PC-3 (cell line): ENCODE measurements around the gene ADAMTS3. TPM values are rescaled to one million over a fixed set of nuclear protein-coding genes. Genes with fewer than 3 reads are reported as not detected.

Experiments used
- ATAC-seq: fragments of 200-7000 bp; cut with Tn5 transposase; 2 replicates; pipeline ENCODE4 v1.9.1; 2020; ENCODE audit warnings: mild to moderate bottlenecking, moderate library complexity
- BruUV-seq: library from RNA; stranded (reverse); fragments of 400-500 nt; replicated peaks from 2 replicates; lab custom pipeline; 2021; lab: Mats Ljungman, UMichigan
- CTCF ChIA-PET: fragments of 300-600 bp; sonication (Branson Sonifier 250); formaldehyde crosslinking; loops from one replicate; lab custom pipeline; 2022; ENCODE audit warnings: antibody characterized with exemption; lab: Charles Lee
- POLR2A ChIA-PET: fragments of 300-600 bp; sonication (Branson Sonifier 250); formaldehyde crosslinking; loops from one replicate; lab custom pipeline; 2022; ENCODE audit warnings: antibody characterized with exemption; ENCODE audit not compliant: unreplicated experiment; lab: Charles Lee
- DNase-seq: peaks from one replicate; pipeline ENCODE4 v3.0.0-alpha.2; 2015
- H2AFZ ChIP-seq: fragments of 300-600 bp; sonication (generic); 2 replicates; pipeline ENCODE4 v1.6.0; 2016; ENCODE audit warnings: antibody characterized with exemption, low read length
- H3F3A ChIP-seq: fragments of 300-600 bp; sonication (generic); one replicate; pipeline ENCODE4 v1.6.0; 2017; ENCODE audit warnings: antibody characterized with exemption, low read length, control low read depth, mild to moderate bottlenecking; ENCODE audit not compliant: unreplicated experiment
- H3K27ac ChIP-seq: fragments of 300-600 bp; sonication (generic); 2 replicates; pipeline ENCODE4 v1.5.1; 2016; ENCODE audit warnings: mild to moderate bottlenecking, low read length
- H3K27me3 ChIP-seq: fragments of 300-600 bp; sonication (generic); 2 replicates; pipeline ENCODE4 v1.6.1; 2016; ENCODE audit warnings: low read length, mixed read lengths
- H3K36me3 ChIP-seq: fragments of 300-600 bp; sonication (generic); 2 replicates; pipeline ENCODE4 v1.6.1; 2016; ENCODE audit warnings: low read depth, mixed run types, low read length, mixed read lengths
- H3K4me1 ChIP-seq: fragments of 300-600 bp; sonication (generic); 2 replicates; pipeline ENCODE4 v1.5.1; 2016; ENCODE audit warnings: low read length; ENCODE audit not compliant: insufficient read depth
- H3K4me2 ChIP-seq: fragments of 300-600 bp; sonication (generic); 2 replicates; pipeline ENCODE4 v1.6.0; 2016; ENCODE audit warnings: low read length
- H3K4me3 ChIP-seq: fragments of 300-600 bp; sonication (generic); 2 replicates; pipeline ENCODE4 v1.5.1; 2016; ENCODE audit warnings: mild to moderate bottlenecking, low read length, mixed read lengths
- H3K79me2 ChIP-seq: fragments of 300-600 bp; sonication (generic); 2 replicates; pipeline ENCODE4 v1.6.1; 2017; ENCODE audit warnings: low read length, mixed read lengths
- H3K9ac ChIP-seq: fragments of 300-600 bp; sonication (generic); 2 replicates; pipeline ENCODE4 v1.6.0; 2016; ENCODE audit warnings: mild to moderate bottlenecking, low read length
- H3K9me2 ChIP-seq: fragments of 300-600 bp; sonication (generic); replicated peaks from 2 replicates; pipeline ENCODE4 v1.6.1; 2016; ENCODE audit warnings: mixed run types, low read length, mixed read lengths
- H3K9me3 ChIP-seq: fragments of 300-600 bp; sonication (generic); 2 replicates; pipeline ENCODE4 v1.6.1; 2016; ENCODE audit warnings: low read length, mixed read lengths
- H4K20me1 ChIP-seq: fragments of 300-600 bp; sonication (generic); 2 replicates; pipeline ENCODE4 v1.6.1; 2016; ENCODE audit warnings: low read length, mixed read lengths
- CTCF ChIP-seq: fragments of 300-600 bp; sonication (generic); conservative IDR thresholded peaks from 2 replicates; pipeline ENCODE4 v1.5.1; 2017; ENCODE audit warnings: antibody characterized with exemption, low read depth, mild to moderate bottlenecking, low read length
- EZH2 ChIP-seq: fragments of 300-600 bp; sonication (generic); IDR thresholded peaks from one replicate; pipeline ENCODE4 v1.6.1; 2017; ENCODE audit warnings: antibody characterized with exemption, mild to moderate bottlenecking, low read length; ENCODE audit not compliant: unreplicated experiment
- EZH2phosphoT487 ChIP-seq: fragments of 300-600 bp; sonication (generic); IDR thresholded peaks from 2 replicates; pipeline ENCODE4 v1.6.1; 2018; ENCODE audit warnings: mild to moderate bottlenecking, antibody characterized with exemption, low read length, borderline replicate concordance
- intact Hi-C: fragments of 100-400 bp; cut with micrococcal nuclease; formaldehyde crosslinking; loops from 2 replicates; pipeline ENCODE4 v1.9.0; 2023
- total RNA-seq: library from RNA; depleted of rRNA; stranded (reverse); fragments of >200 nt; gene quantifications from 2 replicates; pipeline ENCODE4 v1.2.3, GENCODE V29; 2014

ADAMTS3 gene
- total RNA-seq, 1 experiment from 2014 or later: 3.5 TPM

- BruUV-seq: no TSS peak
- Histone ChIP-seq H4K20me1 (no peaks in the 10 kb centered on the region), H3K4me1 (peaks cover 7% of the 10 kb centered on the region; the same call in 1 of the 2 replicates), H3K27me3 (no peaks in the 10 kb centered on the region), H3K9me3 (no peaks in the 10 kb centered on the region), H3K36me3 (no peaks in the 10 kb centered on the region), H3K4me2 (no peak overlapping the region), H3K79me2 (no peaks in the 10 kb centered on the region), H2AFZ (no peak overlapping the region), H3K27ac (no peak overlapping the region), H3K4me3 (no peak overlapping the region), H3K9ac (no peak overlapping the region), H3K9me2 (no peaks in the 10 kb centered on the region), H3F3A (no peaks in the 10 kb centered on the region)
- intact Hi-C loops: no loop called here
- ChIA-PET CTCF (no interaction called here), POLR2A (interaction anchor here (0.6 kb wide), 1 partner anchor 44 kb away, joined by 4 read pairs; no protein-coding TSS in a partner anchor)
- TF ChIP-seq EZH2 (no peak), CTCF (no peak), EZH2phosphoT487 (no peak)
- DNase-seq (no peak), ATAC-seq (no peak)
Measured at GRCh38 chr4:72602396-72603376, 33.7 kb upstream of the ADAMTS3 start.

GRCh38 chr4:72591547-72592454 is 22.8 kb upstream of the ADAMTS3 start:
- H3K9me3 ChIP-seq: no peaks in the 10 kb centered on the region
- no peaks in the 10 kb centered on the region for H3K4me1 ChIP-seq
- no peak for TF ChIP-seq EZH2
- no peak for TF ChIP-seq CTCF
- TF ChIP-seq EZH2phosphoT487: no peak
- H3F3A ChIP-seq: no peaks in the 10 kb centered on the region
- H4K20me1 ChIP-seq: no peaks in the 10 kb centered on the region
- DNase-seq (no peak), ATAC-seq (no peak)
- intact Hi-C loops: no loop called here
- POLR2A ChIA-PET: no interaction called here
- H3K4me2 ChIP-seq: no peak overlapping the region
- H3K4me3 ChIP-seq: no peak overlapping the region
- H3K79me2 ChIP-seq: no peaks in the 10 kb centered on the region
- H3K9ac ChIP-seq: no peak overlapping the region
- CTCF ChIA-PET: no interaction called here
- H3K9me2 ChIP-seq: no peaks in the 10 kb centered on the region
- no TSS peak for BruUV-seq
- no peaks in the 10 kb centered on the region for H3K36me3 ChIP-seq
- no peak overlapping the region for H2AFZ ChIP-seq
- no peak overlapping the region for H3K27ac ChIP-seq
- H3K27me3 ChIP-seq: peaks cover 18% of the 10 kb centered on the region
